ENCODE data around the gene AAMDC. TPM values are rescaled to one million over a fixed set of nuclear protein-coding genes. Genes with fewer than 3 reads are reported as not detected.

The AAMDC gene
- total and polyA plus RNA-seq, 2 donors (not counting 1 experiment from before 2014, with no cell fraction given) = 39.6 to 98.4 TPM

GRCh38 chr11:77879218-77879617 lies 58.3 kb downstream of the AAMDC start:
- H3K27ac ChIP-seq (ENCODE audit: insufficient read depth, low read length) = no peak overlapping the region
- no peaks in the 10 kb centered on the region for H3K79me2 ChIP-seq (ENCODE audit: control insufficient read depth, insufficient read depth, low read length)
- no peak overlapping the region for H3K4me3 ChIP-seq (replicated peaks in 1 of 4; ENCODE audit: control extremely low read depth in 1 of 4, insufficient read depth in 1 of 4, low read depth in 3 of 4, low read length in 4 of 4)
- peak; percentile 14 to 73 for DNase-seq (ENCODE audit: low read depth in 2 of 2)
- H3K4me2 ChIP-seq (ENCODE audit: extremely low read depth, insufficient read depth, low read length) = no peak overlapping the region
- no peak overlapping the region for H2AFZ ChIP-seq (ENCODE audit: low read length)
- H3K9ac ChIP-seq (ENCODE audit: insufficient read depth, low read length) = no peak overlapping the region
- no peaks in the 10 kb centered on the region for H3K9me3 ChIP-seq (ENCODE audit: control insufficient read depth, insufficient read depth, low read depth, low read length)
- no peaks in the 10 kb centered on the region for H3K27me3 ChIP-seq (ENCODE audit: control insufficient read depth, insufficient read depth, low read length)
- peaks cover 12% of the 10 kb centered on the region for H3K4me1 ChIP-seq (ENCODE audit: control insufficient read depth, extremely low read depth, insufficient read depth, low read length)
- no peaks in the 10 kb centered on the region for H4K20me1 ChIP-seq (ENCODE audit: control insufficient read depth, extremely low read depth, insufficient read depth, low read length)
- H3K36me3 ChIP-seq (ENCODE audit: control insufficient read depth, insufficient read depth, low read length) = peaks cover 2% of the 10 kb centered on the region
- TF ChIP-seq EZH2 (IDR thresholded peaks at IDR 0.05; ENCODE audit: low read length, missing control alignments) (no peak), CTCF (conservative IDR thresholded peaks at IDR 0.05 in 1 of 2, IDR thresholded peaks at IDR 0.05 in 1 of 2; ENCODE audit: low read depth in 1 of 2, low read length in 2 of 2) (peak in 1 of 2 donors; percentile 9)

- H3K27ac ChIP-seq (ENCODE audit: insufficient read depth, low read length) = no peak overlapping the region
- H3K36me3 ChIP-seq (ENCODE audit: control insufficient read depth, insufficient read depth, low read length) = peaks cover 2% of the 10 kb centered on the region
- TF ChIP-seq CTCF (conservative IDR thresholded peaks at IDR 0.05 in 1 of 2, IDR thresholded peaks at IDR 0.05 in 1 of 2; ENCODE audit: low read depth in 1 of 2, low read length in 2 of 2) = no peak
- H3K79me2 ChIP-seq (ENCODE audit: control insufficient read depth, insufficient read depth, low read length) = no peaks in the 10 kb centered on the region
- H2AFZ ChIP-seq (ENCODE audit: low read length) = no peak overlapping the region
- no peaks in the 10 kb centered on the region for H3K9me3 ChIP-seq (ENCODE audit: control insufficient read depth, insufficient read depth, low read depth, low read length)
- no peaks in the 10 kb centered on the region for H4K20me1 ChIP-seq (ENCODE audit: control insufficient read depth, extremely low read depth, insufficient read depth, low read length)
- no peak overlapping the region for H3K4me2 ChIP-seq (ENCODE audit: extremely low read depth, insufficient read depth, low read length)
- peaks cover 12% of the 10 kb centered on the region for H3K4me1 ChIP-seq (ENCODE audit: control insufficient read depth, extremely low read depth, insufficient read depth, low read length)
- no peaks in the 10 kb centered on the region for H3K27me3 ChIP-seq (ENCODE audit: control insufficient read depth, insufficient read depth, low read length)
- DNase-seq (ENCODE audit: low read depth in 2 of 2) = peak in 1 of 2 donors; percentile 69
- no peak overlapping the region for H3K9ac ChIP-seq (ENCODE audit: insufficient read depth, low read length)
- H3K4me3 ChIP-seq (replicated peaks in 1 of 4; ENCODE audit: control extremely low read depth in 1 of 4, insufficient read depth in 1 of 4, low read depth in 3 of 4, low read length in 4 of 4) = no peak overlapping the region
Measured at GRCh38 chr11:77882396-77882795, 61.5 kb downstream of the AAMDC start.

- TF ChIP-seq CTCF (conservative IDR thresholded peaks at IDR 0.05 in 1 of 2, IDR thresholded peaks at IDR 0.05 in 1 of 2; ENCODE audit: low read depth in 1 of 2, low read length in 2 of 2) (no peak), EZH2 (IDR thresholded peaks at IDR 0.05; ENCODE audit: low read length, missing control alignments) (no peak)
- Histone ChIP-seq H3K9ac (ENCODE audit: insufficient read depth, low read length) (no peak overlapping the region), H2AFZ (ENCODE audit: low read length) (no peak overlapping the region), H3K79me2 (ENCODE audit: control insufficient read depth, insufficient read depth, low read length) (no peaks in the 10 kb centered on the region), H3K36me3 (ENCODE audit: control insufficient read depth, insufficient read depth, low read length) (peaks cover 2% of the 10 kb centered on the region), H3K4me1 (ENCODE audit: control insufficient read depth, extremely low read depth, insufficient read depth, low read length) (peaks cover 8% of the 10 kb centered on the region), H3K4me2 (ENCODE audit: extremely low read depth, insufficient read depth, low read length) (no peak overlapping the region), H3K27me3 (ENCODE audit: control insufficient read depth, insufficient read depth, low read length) (no peaks in the 10 kb centered on the region), H3K9me3 (ENCODE audit: control insufficient read depth, insufficient read depth, low read depth, low read length) (no peaks in the 10 kb centered on the region), H3K4me3 (replicated peaks in 1 of 4; ENCODE audit: control extremely low read depth in 1 of 4, insufficient read depth in 1 of 4, low read depth in 3 of 4, low read length in 4 of 4) (no peak overlapping the region), H3K27ac (ENCODE audit: insufficient read depth, low read length) (no peak overlapping the region), H4K20me1 (ENCODE audit: control insufficient read depth, extremely low read depth, insufficient read depth, low read length) (no peaks in the 10 kb centered on the region)
- peak; percentile 58 to 82 for DNase-seq (ENCODE audit: low read depth in 2 of 2)
Measured at GRCh38 chr11:77883775-77884174, 62.8 kb downstream of the AAMDC start.

Measured in fibroblast of lung (primary cell).